Stimulated activated CD4-positive, alpha-beta T cell treated with anti-CD3 and anti-CD28 coated beads, Interleukin-12 subunit alpha, Interleukin-12 subunit beta, amount 100 ng/mL, for 48 hours (primary cell): ENCODE results near the gene RAD51B.

ENCODE experiments used
- DNase-seq, 3 donors: peaks; one replicate each; pipeline ENCODE4 v3.0.0-alpha.2; 2020; ENCODE audit warnings: low read depth in 2 of 3, low spot score in 1 of 3

The RAD51B gene

DNA sequence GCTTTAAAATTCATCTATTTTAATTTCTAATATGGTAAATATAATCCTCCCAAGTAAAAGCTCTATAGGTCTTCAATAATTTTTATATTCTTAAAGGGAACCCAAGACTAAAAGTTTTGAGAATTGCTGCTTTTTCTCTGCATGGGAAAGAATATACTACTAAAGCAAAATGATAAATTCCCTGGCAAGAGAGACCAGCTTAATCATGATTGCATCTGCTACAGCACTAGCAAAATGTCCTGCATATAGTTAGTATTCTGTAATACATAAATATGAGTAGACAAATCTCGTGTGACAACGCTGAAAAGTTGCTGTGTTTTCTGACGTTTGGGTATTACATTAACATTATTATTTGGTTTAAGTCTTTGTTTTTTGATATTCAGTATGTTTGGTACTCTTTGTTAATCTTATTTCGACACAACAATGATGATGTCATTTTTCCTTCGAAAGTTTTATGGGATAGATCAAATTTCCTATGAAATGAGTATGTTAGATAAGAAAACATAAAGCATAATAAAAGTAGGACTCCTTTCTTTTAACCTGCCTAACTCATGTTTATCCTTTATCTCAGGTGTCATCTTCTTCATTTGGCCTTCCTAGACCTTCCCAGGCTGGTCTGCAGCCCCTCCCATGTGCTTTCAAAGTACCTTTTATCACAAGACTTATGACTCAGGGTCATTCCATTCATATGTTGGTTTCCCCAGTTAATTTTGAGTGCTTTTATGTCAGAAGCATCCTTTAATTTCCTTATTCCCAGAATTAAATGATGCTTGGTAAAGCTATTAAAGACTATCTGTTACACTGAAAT is 321.9 kb downstream of the RAD51B start:
- DNase-seq = no peak

DNA sequence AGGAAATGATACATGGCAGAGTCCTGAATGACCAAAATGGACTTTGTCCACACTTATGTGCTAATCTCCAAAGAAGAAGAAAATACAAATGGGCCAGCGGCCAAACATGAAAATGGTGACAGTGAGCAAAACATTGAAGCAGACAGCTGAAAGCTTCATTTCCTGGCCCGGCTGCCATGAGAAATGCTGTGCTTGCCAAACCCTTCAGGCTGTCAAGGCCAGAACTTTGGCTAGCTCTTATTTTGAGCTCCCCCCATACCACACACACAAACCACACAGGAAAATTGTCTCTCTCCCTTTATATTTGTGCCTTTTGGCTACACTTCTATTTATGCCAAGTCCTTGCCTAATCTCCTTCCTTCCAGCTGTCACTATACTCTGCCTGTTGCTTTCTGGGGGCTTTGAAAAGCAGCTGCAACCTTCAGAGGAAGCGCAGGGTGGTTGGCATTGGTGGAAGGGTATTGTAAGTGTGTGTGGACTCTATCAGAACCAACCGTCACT is 323.8 kb downstream of the RAD51B start:
- no peak for DNase-seq

DNA sequence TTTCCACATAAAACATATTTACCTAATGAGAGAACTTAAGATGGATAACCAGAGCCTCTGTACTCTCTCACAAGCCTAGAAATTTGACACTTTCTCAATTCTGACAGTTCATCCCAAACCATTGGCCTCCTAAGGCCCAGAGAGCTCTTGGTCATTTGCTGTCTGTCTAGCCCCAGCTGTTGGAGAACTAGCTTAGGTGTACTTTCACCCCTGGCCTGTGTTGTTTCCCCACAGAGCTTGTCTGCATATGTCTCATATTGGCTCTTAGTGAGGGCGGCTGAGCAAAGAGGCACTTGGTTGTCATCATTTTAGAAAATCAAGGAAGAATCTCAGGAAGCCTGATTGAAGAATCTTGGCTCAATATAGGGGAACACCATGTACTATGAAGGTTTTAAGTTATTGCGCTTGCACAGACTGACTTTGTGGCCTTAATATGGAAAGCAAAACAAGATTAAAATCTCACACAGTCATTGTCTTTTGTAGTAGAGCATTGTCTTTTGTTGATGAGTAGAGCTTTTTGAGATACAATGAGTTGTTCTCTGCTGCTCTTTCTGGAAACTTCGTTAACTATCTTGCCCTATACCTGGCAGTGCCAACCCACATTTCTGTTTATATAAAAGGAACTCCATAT is 324.6 kb downstream of the RAD51B start:
- DNase-seq = no peak

DNA sequence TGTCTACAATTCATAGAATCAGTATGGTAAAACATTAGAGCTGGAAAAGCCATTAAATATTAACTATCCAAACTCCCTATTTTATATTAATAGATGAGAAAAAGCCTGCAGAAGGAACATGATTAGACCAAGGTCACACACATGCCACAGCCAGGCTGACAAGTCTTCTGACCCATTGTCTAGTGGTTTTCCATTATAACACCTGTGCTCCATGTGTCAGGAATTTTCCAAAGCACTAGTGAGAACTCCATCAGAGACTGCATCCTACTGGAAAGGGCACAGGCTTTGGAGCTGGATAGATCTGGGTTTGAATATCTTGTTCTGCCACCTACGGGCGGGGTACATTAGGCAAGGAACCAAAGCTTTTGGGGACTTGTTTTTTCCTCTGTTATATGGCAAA is 325.5 kb downstream of the RAD51B start:
- no peak for DNase-seq

DNA sequence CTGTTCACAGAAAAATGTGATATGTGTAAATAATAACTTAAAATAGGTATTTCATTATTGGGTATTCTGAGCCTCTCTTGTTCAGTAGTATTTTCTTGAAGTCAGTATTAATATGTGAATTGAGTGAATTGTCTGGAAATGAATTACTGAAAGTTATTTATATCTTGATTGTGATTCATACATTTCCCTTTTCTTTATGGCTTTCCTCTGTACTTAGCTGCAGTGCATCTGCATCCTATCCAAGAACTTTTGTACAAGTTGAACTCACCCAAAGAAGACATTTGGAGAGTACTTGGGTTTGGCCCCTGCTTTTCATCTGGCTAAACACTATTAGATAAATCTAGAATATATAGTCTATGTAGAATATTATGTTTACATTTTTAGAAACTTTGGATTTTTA is 326.0 kb downstream of the RAD51B start:
- no peak for DNase-seq

DNA sequence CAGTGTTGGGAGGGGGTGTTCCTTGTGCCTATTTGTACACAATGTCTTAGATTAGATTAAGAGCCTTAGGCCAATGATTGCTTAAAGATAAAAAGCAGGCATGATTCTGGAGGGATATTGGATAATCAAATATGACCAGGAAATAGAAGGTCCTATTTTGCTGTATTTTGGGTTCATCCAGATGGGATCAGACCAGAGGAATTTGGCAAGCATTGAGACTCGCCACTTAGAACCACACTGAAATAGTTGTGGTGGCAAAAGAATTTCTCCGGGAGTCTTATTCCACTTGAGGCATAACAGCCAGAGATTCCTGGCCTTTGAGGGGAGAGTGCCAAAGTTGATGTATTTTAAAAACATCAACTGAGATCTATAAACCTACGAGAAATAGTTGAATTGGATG is 327.2 kb downstream of the RAD51B start:
- no peak for DNase-seq

DNA sequence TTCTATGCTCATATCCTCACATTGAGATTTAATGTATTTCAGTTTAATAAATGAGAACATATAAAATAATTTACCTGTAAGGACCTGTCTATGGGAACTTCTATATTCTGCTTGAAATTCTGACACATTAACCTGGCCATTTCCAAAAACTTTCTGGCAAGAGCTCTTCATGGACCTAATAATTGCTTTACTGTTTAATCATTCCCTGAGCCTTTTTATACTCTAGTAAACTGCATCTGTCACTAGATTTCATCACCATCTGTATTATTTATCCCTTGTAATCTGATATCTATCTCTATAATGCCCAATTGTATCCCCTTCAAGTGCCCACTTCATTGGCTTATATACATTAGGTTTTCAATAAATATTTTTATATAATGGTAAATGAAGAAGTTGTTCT is 327.7 kb downstream of the RAD51B start:
- no peak for DNase-seq

DNA sequence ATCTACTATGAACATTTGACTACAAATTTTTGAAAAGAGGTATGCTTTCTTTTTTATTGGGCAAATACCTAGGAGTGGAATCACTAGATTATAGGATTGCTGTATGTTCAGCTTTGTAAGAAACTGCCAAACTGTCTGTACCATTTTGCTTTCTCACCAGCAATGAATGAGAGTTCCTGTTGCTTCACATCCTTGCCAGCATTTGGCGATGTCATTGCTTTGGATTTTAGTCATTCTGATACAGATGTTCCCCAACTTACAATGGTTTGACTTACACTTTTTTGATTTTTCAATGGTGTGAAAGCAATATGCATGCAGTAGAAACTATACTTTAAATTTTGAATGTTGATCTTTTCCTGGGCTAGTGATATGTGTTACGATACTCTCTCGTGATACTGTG is 328.7 kb downstream of the RAD51B start:
- no peak for DNase-seq

DNA sequence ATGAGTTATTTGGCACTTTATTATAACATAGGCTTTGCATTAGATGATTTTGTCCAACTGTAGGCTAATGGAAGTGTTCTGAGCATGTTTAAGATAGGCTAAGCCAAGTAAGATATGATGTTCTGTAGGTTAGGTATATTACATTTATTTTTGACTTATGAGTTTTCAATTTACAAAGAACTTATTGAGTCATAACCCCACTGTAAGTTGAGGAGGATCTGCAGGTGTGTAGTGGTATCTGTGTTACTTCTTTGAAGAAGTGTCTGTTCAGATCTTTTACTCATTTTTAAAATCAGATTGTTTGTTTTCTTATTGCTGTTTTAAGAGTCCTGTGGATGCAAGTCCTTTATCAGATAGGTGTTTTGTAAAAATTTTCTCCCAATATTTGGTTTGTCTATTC is 329.2 kb downstream of the RAD51B start:
- no peak for DNase-seq

DNA sequence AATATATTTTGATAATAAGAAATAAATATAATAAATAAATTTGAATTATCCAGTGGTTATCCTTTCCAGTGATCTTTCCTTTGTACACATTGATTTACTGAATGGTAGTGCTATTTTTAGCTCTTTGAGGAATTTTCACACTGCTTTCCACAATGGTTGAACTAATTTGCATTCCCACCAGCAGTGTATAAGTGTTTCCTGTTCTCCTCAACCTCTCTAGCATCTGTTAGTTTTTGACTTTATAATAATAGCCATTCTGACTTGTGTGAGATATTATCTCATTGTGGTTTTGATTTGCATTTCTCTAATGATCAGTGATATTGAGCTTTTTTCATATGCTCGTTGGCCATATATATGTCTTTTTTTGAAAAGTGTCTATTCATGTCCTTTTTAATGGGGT is 333.7 kb downstream of the RAD51B start:
- no peak for DNase-seq

DNA sequence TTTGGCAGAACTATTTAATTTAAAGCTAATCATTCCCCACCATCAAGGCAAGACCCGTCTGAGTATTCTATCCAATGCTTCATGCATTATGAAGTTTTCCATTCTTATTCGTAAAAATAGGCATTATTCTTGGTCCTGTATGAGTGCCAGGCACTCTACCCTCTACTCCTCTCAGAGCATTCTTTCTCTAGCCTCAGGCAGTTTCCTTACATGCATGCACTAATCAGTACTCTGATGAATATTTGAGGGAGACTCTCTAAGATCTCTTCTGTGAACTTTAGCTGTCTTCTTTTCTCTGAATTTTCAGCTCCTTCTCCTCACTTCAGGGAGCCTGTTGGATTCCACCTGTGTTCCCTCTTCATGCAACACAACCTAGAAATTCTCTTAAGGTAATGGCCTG is 334.7 kb downstream of the RAD51B start:
- DNase-seq = no peak

DNA sequence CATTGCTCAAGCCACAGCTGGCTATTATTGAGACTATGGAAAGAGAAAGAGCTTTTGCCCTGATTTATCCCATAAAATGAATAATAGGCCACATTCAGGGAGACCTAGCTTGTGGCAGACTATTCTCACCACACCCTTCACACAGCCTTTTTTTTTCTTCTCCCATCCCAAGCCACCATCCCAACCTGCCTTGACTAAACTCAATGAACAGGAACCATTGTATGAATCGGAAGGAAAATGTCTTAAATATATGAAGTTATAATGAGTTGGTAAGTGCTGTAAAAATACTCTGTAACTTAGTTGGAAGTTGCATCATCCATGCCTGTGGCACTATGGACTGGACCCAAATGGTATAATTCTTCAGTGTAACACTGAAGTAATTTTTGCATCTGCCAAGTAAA is 338.4 kb downstream of the RAD51B start:
- DNase-seq = no peak

DNA sequence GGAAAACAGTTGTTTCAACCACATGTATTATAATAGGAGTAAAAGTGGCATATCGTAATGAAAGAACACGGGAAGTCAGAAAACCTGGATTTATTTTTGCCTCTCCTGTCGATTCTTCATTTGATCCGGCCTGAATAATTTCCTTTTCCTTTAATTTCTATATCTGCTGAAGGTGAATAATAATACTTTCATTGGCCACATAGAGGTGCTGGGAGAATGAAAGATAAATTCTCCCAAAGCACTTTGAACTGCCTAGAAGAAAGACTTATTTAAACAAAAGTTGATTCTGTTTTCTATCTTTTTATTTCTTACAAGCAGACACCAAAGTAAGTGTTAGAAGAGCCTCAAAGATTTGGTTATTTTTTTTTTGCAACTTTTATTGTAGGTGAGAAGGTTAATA is 339.1 kb downstream of the RAD51B start:
- no peak for DNase-seq

DNA sequence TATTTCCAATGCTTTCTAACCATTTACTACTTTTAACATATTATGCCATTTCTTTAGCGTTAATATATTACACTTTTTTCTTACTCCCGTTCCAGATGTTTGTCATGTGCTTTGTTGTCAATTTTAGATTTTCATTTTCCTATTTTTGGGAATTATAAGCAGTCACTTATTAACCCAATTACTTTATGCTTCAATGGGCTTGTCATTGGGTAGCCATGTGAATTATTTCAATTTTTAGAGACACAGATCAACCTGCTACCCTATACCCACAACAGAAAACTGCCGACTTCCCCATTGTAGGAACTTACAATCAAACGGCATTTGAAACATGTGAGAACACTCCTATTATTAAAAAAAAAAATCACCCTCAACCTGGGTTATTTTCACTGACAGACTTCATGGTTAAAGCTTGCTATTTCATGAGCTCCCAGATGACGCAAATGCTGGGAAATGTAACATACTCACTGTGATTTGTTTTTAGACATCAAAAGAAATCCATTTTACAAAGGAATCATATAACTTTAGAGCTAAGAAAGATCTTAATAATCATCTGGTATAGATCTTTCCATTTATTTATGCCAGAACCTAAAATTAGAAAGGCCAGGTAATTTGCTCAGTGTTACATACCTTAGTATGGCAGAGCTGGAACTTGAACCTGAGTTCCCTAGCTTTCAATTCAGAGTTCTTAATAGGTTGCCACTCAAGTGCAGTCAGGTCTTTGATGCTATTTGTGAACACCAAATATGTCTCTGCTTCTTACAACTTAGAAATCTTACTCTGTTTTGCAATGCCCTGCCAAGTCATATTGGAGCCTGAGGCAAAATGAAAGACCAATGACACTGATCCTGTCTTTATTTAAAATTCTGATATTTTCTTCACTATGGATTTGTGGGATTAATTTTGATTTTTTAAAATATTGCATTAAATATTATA is 340.4 kb downstream of the RAD51B start:
- DNase-seq = no peak

DNA sequence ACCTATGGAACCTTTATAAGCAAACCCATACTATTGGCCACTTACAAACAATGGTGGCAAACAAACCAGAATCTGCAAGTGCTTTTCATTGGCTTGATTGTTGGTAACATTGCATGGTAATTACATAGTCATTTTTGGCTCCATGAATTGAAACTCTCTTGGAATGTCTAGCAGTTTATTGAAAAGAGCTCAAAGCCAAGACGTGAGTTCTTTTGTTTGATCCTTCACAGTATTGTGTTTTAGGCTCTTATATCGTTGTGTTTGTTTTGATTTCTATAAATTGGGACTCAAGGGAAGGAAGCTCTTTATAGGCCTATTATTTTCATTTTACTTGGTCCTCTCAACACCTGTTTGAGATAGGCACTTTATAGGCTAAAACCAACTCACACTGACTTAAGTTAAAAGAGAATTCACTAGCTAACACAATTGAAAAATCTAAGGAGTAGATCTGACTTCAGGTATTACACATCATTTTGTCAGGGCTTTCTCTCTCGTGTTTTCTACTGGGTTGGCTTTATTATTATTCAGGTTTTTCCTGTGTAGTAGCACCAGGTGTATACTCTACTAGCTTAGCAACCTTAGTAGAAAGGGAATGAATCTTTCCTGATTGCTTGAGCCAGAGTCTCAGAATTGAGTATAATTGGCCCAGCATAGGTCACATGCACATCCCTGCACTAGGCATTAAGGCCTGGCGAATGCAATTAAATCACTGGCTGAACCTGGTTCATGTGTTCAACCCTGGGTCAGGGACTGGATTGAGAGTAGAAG is 341.4 kb downstream of the RAD51B start:
- no peak for DNase-seq

DNA sequence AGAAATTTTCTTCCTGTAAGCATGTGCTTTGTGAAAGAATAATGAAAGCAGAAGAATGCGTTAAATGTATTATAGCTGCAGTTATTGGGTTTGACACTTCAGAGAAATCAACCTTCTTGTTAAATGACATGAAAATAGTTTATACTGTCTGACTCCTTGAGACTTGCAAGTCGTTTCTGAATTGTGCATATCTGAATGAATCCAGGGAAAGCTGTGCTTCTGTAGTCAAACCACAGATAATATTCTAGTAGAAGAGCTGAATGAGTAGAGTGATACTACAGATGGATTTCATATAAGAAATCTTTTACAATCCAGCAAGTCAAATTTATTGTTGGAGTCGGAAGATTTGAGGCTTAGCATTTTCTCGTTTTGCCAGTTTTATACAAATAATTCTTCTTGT is 343.3 kb downstream of the RAD51B start:
- no peak for DNase-seq

DNA sequence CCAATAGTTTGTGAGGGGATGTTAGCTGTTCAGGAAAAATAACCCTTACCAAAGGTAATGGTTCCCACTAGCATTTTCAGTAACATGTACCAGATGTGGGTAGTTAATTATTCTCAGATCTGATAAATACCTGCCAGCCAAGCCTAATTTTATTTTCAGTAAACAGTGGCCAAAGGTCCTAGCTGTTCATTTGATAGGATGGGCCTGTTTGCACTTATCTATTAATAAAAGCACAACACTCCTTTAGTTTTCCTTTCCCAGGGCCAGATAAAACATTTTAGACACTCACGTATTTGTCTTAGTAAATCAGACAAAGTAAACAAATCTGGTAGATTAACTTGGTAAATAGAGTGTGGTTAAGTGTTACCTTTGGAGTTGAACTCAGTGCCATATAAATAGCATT is 345.1 kb downstream of the RAD51B start:
- no peak for DNase-seq

DNA sequence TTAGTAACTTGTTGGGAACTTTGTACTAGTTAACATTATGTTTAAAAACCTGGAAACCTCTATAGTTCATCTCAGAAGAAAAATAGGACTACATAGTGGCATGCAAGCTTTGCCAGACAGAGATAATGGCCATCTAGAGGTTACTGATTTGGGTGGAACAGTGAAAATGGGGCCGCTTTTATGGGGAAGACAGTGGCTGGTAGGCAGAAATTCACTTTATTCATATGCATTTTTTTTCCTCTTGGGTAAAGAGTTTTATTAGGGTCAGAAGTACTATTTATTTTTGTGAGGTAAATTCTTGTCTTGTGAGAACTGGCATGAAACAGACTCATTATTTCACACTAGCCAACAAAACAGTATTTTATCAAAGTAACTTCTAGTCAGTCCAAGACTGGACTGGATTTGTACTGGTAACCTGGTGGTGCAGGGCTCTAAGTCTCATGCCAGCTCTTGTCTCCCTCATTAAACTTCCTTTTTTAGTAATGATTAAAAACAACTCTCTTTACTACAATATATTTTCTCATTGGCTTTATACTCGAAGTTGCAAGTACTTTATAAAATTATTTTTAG is 345.8 kb downstream of the RAD51B start:
- DNase-seq = no peak

DNA sequence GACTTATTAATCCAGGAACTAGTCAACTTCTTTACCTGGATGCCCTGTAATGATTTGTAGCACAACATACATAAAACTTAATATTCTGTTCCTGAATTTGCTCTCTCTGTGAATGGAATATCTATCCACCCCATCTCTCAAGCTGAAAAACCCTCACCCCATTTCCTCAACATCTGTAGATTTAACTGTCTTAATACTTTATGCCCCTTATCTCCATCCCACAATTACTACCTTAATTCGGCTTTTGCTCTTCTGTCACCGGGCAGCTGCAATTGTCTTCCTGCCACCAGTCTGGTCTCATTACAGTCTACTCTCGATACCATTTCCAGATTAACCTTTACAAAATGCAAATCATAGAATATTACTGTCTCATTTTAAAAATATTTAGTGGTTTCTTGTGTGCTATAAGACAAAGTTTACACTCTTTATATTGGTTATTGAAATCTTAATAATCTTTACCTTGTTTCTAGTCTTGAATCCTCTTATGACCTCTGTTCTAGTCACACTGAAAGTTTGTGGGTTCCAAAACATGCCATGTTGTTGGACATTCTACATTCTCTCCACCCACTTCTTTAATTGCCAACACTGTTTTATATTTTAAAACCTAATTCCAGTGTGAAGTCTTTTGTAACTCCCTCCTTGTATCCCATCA is 347.3 kb downstream of the RAD51B start:
- DNase-seq = no peak
